ENCODE data around the gene SP8.

The SP8 gene

DNA sequence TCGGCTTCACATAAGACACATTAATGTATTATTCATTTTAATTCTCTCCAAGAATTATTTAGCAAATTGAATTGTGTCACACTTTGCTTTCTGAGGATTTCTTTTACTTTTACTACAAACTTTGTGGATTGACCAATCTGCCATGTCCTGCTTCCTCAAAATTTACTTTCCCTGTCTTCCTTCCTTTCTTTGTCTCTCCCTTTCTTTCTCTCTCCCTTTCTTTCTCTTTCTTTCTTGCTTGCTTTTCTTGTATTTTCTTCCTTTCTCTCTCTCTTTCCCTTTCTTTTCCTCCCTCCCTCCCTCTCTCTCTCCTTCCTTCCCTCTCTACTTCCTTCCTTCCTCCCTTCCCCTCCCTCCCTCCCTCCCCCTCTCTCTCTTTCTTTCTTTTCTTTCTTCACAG is 37.8 kb downstream of the SP8 start:
- DNase-seq, result no peak

GRCh38 chr7:20747001-20747400 is 39.7 kb downstream of the SP8 start:
- DNase-seq, result no peak

- no peak for DNase-seq
Observed at GRCh38 chr7:20745702-20746101, 41.0 kb downstream of the SP8 start.

DNA sequence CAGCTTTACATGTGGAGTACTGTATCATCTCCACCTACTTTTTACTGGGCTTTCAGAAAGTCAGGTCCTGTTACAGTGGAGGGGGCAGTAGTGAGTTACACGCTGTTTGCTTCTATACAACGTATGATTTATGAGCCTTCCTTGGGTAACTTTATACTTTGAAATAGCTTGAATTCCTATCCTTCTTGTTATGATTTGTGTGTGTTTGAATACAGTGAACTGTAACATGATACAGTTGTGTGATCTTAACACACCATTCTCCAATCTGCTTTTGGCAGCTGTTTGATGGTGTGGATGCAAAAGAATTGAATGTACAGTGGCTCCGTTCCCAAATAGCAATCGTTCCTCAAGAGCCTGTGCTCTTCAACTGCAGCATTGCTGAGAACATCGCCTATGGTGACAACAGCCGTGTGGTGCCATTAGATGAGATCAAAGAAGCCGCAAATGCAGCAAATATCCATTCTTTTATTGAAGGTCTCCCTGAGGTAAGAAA is 41.7 kb downstream of the SP8 start:
- no peak for DNase-seq

- no peak for DNase-seq
Observed at GRCh38 chr7:20742913-20743312, 43.8 kb downstream of the SP8 start.

DNA sequence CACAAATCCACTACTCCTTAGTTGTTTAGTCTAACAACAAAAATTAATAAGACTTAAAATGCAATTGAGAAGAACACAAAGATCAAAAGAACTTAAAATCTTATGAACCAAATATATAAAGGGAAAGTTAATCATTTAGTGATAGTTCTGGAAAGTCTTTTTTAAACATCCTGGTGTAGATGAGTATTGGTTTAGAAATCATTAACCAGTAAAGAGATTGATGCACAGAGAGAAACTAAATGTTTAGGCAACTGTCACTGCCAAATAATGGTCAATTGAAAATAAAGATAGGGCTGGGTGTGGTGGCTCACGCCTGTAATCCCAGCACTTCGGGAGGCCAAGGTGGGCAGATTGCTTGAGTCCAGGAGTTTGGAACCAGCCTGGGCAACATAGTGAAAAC is 44.9 kb downstream of the SP8 start:
- DNase-seq, result no peak

GRCh38 chr7:20738518-20739481 is 47.9 kb downstream of the SP8 start:
- no peak for DNase-seq

DNA sequence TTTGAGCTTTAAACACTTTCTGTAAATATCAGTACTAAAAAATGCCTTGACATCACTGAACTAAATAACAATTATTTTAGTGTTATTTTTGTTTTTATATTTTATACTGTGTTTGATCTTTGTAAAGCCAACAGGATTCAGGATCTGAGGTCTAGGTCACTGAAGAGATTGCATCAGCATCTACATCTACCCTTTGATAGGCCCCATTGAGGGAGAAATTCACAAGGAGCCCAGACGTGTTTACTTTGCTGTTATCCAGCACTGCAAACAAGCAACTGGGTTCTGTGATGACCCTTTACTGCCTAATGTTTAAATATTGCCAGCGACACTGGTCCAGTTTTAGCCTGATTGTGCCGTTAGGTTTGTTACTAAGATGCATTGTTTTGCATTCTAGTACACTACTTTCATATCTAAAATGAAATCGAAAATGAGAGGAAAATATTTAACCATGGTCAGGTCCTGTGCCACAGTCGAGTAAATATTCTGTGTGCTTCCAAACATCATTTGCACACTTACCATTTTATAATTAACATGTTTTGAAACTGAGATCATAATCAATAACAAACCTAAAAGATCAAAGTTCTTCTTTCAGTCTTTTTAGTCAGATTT is 48.7 kb downstream of the SP8 start:
- no peak for DNase-seq

- DNase-seq, result no peak
Observed at GRCh38 chr7:20735346-20736065, 51.2 kb downstream of the SP8 start.
